WI38 (cell line): ENCODE data around the gene LDB2.

Experiments
- H3K4me3 ChIP-seq: 2 replicates; pipeline ENCODE4 v1.5.1; 2011; ENCODE audit warnings: low read depth, mild to moderate bottlenecking, control low read depth, low read length
- CTCF ChIP-seq: IDR thresholded peaks from 2 replicates; pipeline ENCODE4 v1.5.1; 2012; ENCODE audit warnings: low read depth, mild to moderate bottlenecking, control low read depth, low read length

The LDB2 gene

GRCh38 chr4:16682975-16683374 lies 215.5 kb downstream of the LDB2 start:
- H3K4me3 ChIP-seq = no peak overlapping the region
- no peak for TF ChIP-seq CTCF

GRCh38 chr4:16677001-16677944 lies 221.2 kb downstream of the LDB2 start:
- H3K4me3 ChIP-seq = no peak overlapping the region
- no peak for TF ChIP-seq CTCF

GRCh38 chr4:16676230-16676770 lies 222.1 kb downstream of the LDB2 start:
- TF ChIP-seq CTCF = no peak
- no peak overlapping the region for H3K4me3 ChIP-seq

- TF ChIP-seq CTCF = no peak
- no peak overlapping the region for H3K4me3 ChIP-seq
Observed at GRCh38 chr4:16674082-16674481, 224.4 kb downstream of the LDB2 start.

GRCh38 chr4:16672421-16672820 lies 226.0 kb downstream of the LDB2 start:
- TF ChIP-seq CTCF = no peak
- H3K4me3 ChIP-seq = no peak overlapping the region

GRCh38 chr4:16671741-16672140 lies 226.7 kb downstream of the LDB2 start:
- TF ChIP-seq CTCF = no peak
- H3K4me3 ChIP-seq = no peak overlapping the region

- no peak overlapping the region for H3K4me3 ChIP-seq
- TF ChIP-seq CTCF = no peak
Observed at GRCh38 chr4:16670727-16671126, 227.7 kb downstream of the LDB2 start.
